Measurements from ENCODE around the gene CLINT1. TPM values are rescaled to one million over a fixed set of nuclear protein-coding genes. Genes with fewer than 3 reads are reported as not detected.

Gene CLINT1
- total and polyA plus RNA-seq, 12 donors: 15.1 to 54.7 (median 50.7) TPM

DNA sequence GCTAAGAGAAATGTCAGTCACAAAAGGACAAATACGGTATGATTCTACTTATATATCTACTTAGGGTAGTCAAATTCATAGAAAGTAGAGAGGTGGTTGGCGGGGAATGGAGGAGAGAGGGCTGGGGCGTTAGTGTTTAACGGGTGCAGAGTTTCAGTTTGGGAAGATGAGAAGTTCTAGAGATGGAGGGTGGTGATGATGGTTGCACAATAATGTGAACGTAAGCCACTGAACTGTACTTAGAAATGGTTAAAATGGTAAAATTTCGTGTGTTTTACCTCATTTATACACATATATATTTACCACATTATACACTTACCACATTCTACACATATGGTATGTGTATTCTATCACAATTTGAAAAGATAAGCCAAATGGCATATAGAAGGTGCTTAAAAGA is 79.7 kb downstream of the CLINT1 start:
- DNase-seq (no peak), ATAC-seq (no peak)
- no peaks in the 10 kb centered on the region for H3K4me1 ChIP-seq
- intact Hi-C loops (cut with DNase I): no loop called here
- no peaks in the 10 kb centered on the region for H3K9me3 ChIP-seq
- no peak overlapping the region for H3K27ac ChIP-seq
- no peak overlapping the region for H3K4me3 ChIP-seq
- no peaks in the 10 kb centered on the region for H3K27me3 ChIP-seq
- WGBS, 2 donors: 90 to 93% methylated on average over 6 of the region's 6 CpGs
- TF ChIP-seq, protein P1, sequence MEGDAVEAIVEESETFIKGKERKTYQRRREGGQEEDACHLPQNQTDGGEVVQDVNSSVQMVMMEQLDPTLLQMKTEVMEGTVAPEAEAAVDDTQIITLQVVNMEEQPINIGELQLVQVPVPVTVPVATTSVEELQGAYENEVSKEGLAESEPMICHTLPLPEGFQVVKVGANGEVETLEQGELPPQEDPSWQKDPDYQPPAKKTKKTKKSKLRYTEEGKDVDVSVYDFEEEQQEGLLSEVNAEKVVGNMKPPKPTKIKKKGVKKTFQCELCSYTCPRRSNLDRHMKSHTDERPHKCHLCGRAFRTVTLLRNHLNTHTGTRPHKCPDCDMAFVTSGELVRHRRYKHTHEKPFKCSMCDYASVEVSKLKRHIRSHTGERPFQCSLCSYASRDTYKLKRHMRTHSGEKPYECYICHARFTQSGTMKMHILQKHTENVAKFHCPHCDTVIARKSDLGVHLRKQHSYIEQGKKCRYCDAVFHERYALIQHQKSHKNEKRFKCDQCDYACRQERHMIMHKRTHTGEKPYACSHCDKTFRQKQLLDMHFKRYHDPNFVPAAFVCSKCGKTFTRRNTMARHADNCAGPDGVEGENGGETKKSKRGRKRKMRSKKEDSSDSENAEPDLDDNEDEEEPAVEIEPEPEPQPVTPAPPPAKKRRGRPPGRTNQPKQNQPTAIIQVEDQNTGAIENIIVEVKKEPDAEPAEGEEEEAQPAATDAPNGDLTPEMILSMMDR (IDR thresholded peaks at IDR 0.05): no peak
- H3K36me3 ChIP-seq: peaks cover 0 to 16% (median under 1%) of the 10 kb centered on the region in 9 donors

DNA sequence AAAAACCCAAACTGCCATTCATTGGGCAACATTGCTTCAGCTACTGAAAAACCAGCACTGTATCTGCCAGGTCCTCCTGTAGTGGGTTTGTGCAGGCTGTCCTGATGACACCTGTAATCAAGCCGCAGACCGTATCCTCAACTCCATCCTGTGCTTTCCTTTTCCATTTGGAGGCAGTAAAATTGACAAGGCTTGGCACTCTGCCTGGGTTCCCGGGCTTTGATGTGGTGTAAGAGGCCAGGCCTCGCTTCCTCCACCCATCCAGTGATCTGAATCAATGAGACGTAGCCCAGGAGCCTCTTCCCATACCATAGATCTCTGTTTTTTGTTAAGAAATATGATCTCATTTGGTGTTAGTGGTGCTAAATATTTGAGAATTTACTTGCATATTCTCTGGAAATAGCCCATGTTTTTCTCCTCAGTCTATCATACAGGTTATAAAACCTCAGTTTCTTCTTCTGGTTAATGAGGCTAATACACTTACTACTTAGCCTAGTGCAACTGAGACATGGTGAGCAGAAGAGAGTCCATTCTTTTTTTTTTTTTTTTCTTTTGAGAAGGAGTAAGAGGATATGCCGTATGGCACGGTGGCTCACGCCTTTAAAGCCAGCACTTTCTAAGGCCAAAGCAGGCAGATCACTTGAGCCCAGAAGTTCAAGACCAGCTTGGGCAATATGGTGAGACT is 80.7 kb downstream of the CLINT1 start:
- 66 to 67% methylated on average over 8 of the region's 8 CpGs for WGBS, 2 donors
- intact Hi-C loops (cut with DNase I): no loop called here
- TF ChIP-seq, protein P1 (IDR thresholded peaks at IDR 0.05): no peak

DNA sequence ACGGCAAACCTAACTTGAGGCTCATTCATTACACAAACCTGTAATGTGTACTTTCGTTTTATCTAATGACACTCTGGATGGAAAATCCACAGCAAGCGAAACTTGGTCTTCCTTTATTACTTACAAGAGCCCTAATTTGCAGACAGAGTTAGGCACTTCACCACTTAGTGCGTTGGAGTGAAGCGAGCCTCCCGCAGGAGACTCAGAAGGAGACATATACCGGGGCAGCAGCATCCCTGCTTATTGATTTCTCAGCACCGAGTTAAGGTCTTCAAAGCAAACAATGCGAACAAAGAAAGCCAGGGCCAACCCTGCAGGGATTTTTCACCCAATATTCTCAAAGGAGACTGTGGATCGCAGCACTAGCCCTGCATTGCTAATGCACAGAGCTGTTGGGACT is 86.8 kb downstream of the CLINT1 start:
- Histone ChIP-seq H3K36me3 (no peaks in the 10 kb centered on the region), H3K27me3 (no peaks in the 10 kb centered on the region), H3K9me3 (peaks cover 0 to 7% (median 0%) of the 10 kb centered on the region in 11 donors), H3K27ac (no peak overlapping the region), H3K4me1 (peaks cover 0 to 5% (median 0%) of the 10 kb centered on the region in 9 donors), H3K4me3 (no peak overlapping the region)
- ATAC-seq: no peak
- no peak for DNase-seq
- 86 to 87% methylated on average over 10 of the region's 10 CpGs for WGBS, 2 donors
- TF ChIP-seq, protein P1 (IDR thresholded peaks at IDR 0.05): no peak
- intact Hi-C loops (cut with DNase I): no loop called here

More for the DNA sequence above, 80.7 kb downstream of the CLINT1 start:
- ATAC-seq (no peak), DNase-seq (no peak)
- H3K4me1 ChIP-seq: no peaks in the 10 kb centered on the region
- H3K27me3 ChIP-seq: no peaks in the 10 kb centered on the region
- no peak overlapping the region for H3K4me3 ChIP-seq
- H3K36me3 ChIP-seq: peaks cover 0 to 8% (median 0%) of the 10 kb centered on the region in 9 donors
- H3K9me3 ChIP-seq: no peaks in the 10 kb centered on the region
- H3K27ac ChIP-seq: no peak overlapping the region

DNA sequence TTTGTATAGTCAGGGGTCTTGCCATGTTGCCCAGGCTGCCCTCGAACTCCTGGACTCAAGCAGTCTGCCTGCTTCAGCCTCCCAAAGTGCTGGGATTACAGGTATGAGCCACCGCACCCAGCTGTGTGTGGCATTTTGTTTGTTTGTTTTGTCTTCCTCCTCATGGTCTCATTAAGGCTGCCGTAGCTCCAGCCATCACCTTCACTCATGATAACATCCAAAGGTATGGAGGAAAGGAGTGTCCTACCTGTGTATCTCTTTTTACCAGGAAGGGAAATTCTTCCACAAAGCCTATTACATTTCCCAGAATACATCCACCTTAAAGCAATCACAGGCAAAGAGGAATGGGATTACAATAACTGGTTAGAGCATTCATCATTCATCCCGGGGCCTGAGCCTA is 88.3 kb downstream of the CLINT1 start:
- 97 to 98% methylated on average over 4 of the region's 4 CpGs for WGBS, 2 donors
- Histone ChIP-seq H3K27me3 (no peaks in the 10 kb centered on the region), H3K4me1 (peaks cover 0 to 5% (median 0%) of the 10 kb centered on the region in 9 donors), H3K36me3 (no peaks in the 10 kb centered on the region), H3K9me3 (peaks cover 0 to 7% (median 0%) of the 10 kb centered on the region in 11 donors), H3K4me3 (no peak overlapping the region), H3K27ac (no peak overlapping the region)
- intact Hi-C loops (cut with DNase I): no loop called here
- ATAC-seq: no peak
- DNase-seq: no peak
- TF ChIP-seq, protein P1 (IDR thresholded peaks at IDR 0.05): no peak

All from heart right ventricle (tissue), 16 donors.